Measurements from ENCODE around the gene IZUMO4. TPM values are rescaled to one million over a fixed set of nuclear protein-coding genes. Genes with fewer than 3 reads are reported as not detected.

IZUMO4 gene
- total and polyA plus RNA-seq, 10 of the 15 experiments (the other 5 are each of a cell fraction or from before 2014, with no cell fraction given): 0.53 to 27.1 (median 7.5) TPM

DNA sequence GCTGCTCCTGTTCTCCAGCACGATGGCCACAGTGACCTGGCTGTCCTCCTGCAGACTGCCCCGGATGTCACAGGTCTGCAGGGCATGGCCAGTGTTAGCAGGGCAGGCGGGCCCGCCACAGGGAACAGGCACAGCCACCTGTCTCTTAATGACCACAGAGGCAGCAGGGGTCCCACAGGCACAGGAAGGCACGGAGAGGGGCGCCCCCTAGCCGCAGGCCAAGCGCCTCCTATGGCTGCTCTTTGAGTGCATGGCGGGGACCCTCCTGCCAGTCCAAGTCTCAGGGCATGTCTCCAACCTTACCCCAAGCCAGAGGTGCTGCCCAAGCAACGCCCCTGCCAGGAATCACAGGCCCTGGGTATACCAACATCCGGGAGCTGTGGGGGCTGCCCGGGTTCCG, 14.1 kb downstream of the IZUMO4 start:
- ChIA-PET POLR2A (interaction anchor here (0.6 kb wide), 1 partner anchor 366 kb away, joined by 3 read pairs; no protein-coding TSS in a partner anchor), SMC1A (ENCODE audit: uncharacterized antibody, unreplicated experiment) (no interaction called here), CTCF (no interaction called here), RAD21 (ENCODE audit: unreplicated experiment) (no interaction called here)
- 73% methylated on average over 13 of the region's 13 CpGs for WGBS (ENCODE audit: insufficient coverage, insufficient replicate concordance, low lambda C conversion rate, missing lambda C conversion rate)
- FAIRE-seq (no peak), DNase-seq (ENCODE audit: low read depth, low spot score) (no peak), ATAC-seq (peak; percentile 34; the same call in 2 of the 3 replicates)
- Histone ChIP-seq H3K4me2 (ENCODE audit: control insufficient read depth, insufficient read depth) (no peak overlapping the region), H3K9ac (ENCODE audit: control insufficient read depth, insufficient read depth, low read length) (no peak overlapping the region), H3K79me2 (ENCODE audit: control insufficient read depth, insufficient read depth, low read length) (no peaks in the 10 kb centered on the region), H4K20me1 (ENCODE audit: control insufficient read depth, insufficient read depth) (no peaks in the 10 kb centered on the region), H3K27ac (ENCODE audit: control insufficient read depth, insufficient read depth) (no peak overlapping the region), H2AFZ (ENCODE audit: control insufficient read depth, low read depth, low read length) (no peak overlapping the region), H3K27me3 (replicated peaks in 1 of 2; ENCODE audit: control insufficient read depth in 2 of 2, insufficient read depth in 2 of 2, low read length in 1 of 2) (no peaks in the 10 kb centered on the region), H3K36me3 (ENCODE audit: control insufficient read depth in 2 of 2, insufficient read depth in 2 of 2, low read length in 1 of 2) (peaks cover 22 to 72% of the 10 kb centered on the region in 2 experiments; a peak in 3 of 4 replicates), H3K4me3 (no peak overlapping the region), H3K9me3 (replicated peaks; ENCODE audit: control insufficient read depth, insufficient read depth, low read length) (no peaks in the 10 kb centered on the region; the same call in 2 of the 3 replicates), H3K4me1 (ENCODE audit: control insufficient read depth, insufficient read depth, low read length) (no peaks in the 10 kb centered on the region)
- in situ Hi-C loops (cut with MboI): no loop called here
- TF ChIP-seq YY1 (IDR thresholded peaks at IDR 0.05; ENCODE audit: low read depth, low read length) (no peak), POLR2A (IDR thresholded peaks at IDR 0.05; ENCODE audit: low read depth, low read length) (peak; percentile 34; the same call in 1 of the 2 replicates), DPF2 (IDR thresholded peaks at IDR 0.05) (no peak), HDAC2 (IDR thresholded peaks at IDR 0.05) (no peak)
- TF ChIP-seq, protein P1, sequence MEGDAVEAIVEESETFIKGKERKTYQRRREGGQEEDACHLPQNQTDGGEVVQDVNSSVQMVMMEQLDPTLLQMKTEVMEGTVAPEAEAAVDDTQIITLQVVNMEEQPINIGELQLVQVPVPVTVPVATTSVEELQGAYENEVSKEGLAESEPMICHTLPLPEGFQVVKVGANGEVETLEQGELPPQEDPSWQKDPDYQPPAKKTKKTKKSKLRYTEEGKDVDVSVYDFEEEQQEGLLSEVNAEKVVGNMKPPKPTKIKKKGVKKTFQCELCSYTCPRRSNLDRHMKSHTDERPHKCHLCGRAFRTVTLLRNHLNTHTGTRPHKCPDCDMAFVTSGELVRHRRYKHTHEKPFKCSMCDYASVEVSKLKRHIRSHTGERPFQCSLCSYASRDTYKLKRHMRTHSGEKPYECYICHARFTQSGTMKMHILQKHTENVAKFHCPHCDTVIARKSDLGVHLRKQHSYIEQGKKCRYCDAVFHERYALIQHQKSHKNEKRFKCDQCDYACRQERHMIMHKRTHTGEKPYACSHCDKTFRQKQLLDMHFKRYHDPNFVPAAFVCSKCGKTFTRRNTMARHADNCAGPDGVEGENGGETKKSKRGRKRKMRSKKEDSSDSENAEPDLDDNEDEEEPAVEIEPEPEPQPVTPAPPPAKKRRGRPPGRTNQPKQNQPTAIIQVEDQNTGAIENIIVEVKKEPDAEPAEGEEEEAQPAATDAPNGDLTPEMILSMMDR (IDR thresholded peaks at IDR 0.05 in 2 of 3, conservative IDR thresholded peaks at IDR 0.05 in 1 of 3; ENCODE audit: control insufficient read depth in 2 of 3, extremely low read depth in 1 of 3, insufficient read depth in 1 of 3, low read depth in 3 of 3, low read length in 3 of 3): peak in 1 of 3 experiments; percentile 13; a peak in 2 of 6 replicates
- intact Hi-C loops (cut with micrococcal nuclease; ENCODE audit: unreplicated experiment): no loop called here
- no TSS peak for BruUV-seq (replicated peaks)

DNA sequence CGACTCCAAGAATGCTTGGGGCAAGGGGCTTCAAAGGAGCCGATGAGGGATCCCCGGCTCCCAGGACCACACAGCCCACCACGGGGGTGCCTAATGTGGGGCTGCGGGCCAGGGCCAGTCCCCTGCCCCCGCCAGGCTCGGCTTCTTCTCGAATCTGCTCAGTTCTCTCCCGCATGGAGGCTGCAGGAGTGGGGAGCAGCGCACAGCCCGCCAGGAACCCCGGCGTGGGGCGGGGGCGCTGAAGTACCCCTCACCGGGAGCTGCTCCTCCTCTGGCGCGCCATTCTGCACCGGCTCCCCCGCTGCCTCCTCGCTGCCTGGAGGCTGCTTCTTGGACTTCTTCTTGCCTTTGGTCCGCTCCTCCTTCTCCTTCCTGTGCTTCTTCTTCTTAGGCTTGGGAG, 14.7 kb downstream of the IZUMO4 start:
- no TSS peak for BruUV-seq (replicated peaks)
- H2AFZ ChIP-seq (ENCODE audit: control insufficient read depth, low read depth, low read length): no peak overlapping the region
- no peak overlapping the region for H3K4me2 ChIP-seq (ENCODE audit: control insufficient read depth, insufficient read depth)
- SMC1A ChIA-PET (ENCODE audit: uncharacterized antibody, unreplicated experiment): no interaction called here
- peaks cover 21 to 74% of the 10 kb centered on the region in 2 experiments; a peak in 3 of 4 replicates for H3K36me3 ChIP-seq (ENCODE audit: control insufficient read depth in 2 of 2, insufficient read depth in 2 of 2, low read length in 1 of 2)
- FAIRE-seq (no peak), DNase-seq (ENCODE audit: low read depth, low spot score) (no peak), ATAC-seq (no peak)
- TF ChIP-seq, protein P2, sequence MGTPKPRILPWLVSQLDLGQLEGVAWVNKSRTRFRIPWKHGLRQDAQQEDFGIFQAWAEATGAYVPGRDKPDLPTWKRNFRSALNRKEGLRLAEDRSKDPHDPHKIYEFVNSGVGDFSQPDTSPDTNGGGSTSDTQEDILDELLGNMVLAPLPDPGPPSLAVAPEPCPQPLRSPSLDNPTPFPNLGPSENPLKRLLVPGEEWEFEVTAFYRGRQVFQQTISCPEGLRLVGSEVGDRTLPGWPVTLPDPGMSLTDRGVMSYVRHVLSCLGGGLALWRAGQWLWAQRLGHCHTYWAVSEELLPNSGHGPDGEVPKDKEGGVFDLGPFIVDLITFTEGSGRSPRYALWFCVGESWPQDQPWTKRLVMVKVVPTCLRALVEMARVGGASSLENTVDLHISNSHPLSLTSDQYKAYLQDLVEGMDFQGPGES (IDR thresholded peaks at IDR 0.05): no peak
- TF ChIP-seq BACH1 (IDR thresholded peaks at IDR 0.05; ENCODE audit: borderline replicate concordance) (no peak), FOXK2 (IDR thresholded peaks at IDR 0.05) (no peak), CHD2 (IDR thresholded peaks at IDR 0.05; ENCODE audit: borderline replicate concordance, low read depth, low read length) (no peak)
- whole genome bisulfite sequencing (ENCODE audit: insufficient coverage, insufficient replicate concordance, low lambda C conversion rate, missing lambda C conversion rate): 95% methylated on average over 15 of the region's 22 CpGs
- no peak overlapping the region for H3K4me3 ChIP-seq
- intact Hi-C loops (cut with micrococcal nuclease; ENCODE audit: unreplicated experiment) (no loop called here), in situ Hi-C loops (cut with MboI) (no loop called here)
- no peaks in the 10 kb centered on the region; the same call in 2 of the 3 replicates for H3K9me3 ChIP-seq (replicated peaks; ENCODE audit: control insufficient read depth, insufficient read depth, low read length)
- CTCF ChIA-PET: no interaction called here
- H4K20me1 ChIP-seq (ENCODE audit: control insufficient read depth, insufficient read depth): no peaks in the 10 kb centered on the region
- RAD21 ChIA-PET (ENCODE audit: unreplicated experiment): no interaction called here
- POLR2A ChIA-PET: no interaction called here
- no peaks in the 10 kb centered on the region for H3K4me1 ChIP-seq (ENCODE audit: control insufficient read depth, insufficient read depth, low read length)
- no peak overlapping the region for H3K27ac ChIP-seq (ENCODE audit: control insufficient read depth, insufficient read depth)
- no peaks in the 10 kb centered on the region for H3K27me3 ChIP-seq (replicated peaks in 1 of 2; ENCODE audit: control insufficient read depth in 2 of 2, insufficient read depth in 2 of 2, low read length in 1 of 2)
- H3K9ac ChIP-seq (ENCODE audit: control insufficient read depth, insufficient read depth, low read length): no peak overlapping the region
- H3K79me2 ChIP-seq (ENCODE audit: control insufficient read depth, insufficient read depth, low read length): no peaks in the 10 kb centered on the region

Data from GM12878 (cell line).